ENCODE data around the gene MBD5.
"Not testable (repeated sequence)": the region's sequence is repeated elsewhere in the genome, so short reads cannot be mapped to it uniquely, and the experiment has no call there.

Gene MBD5

DNA sequence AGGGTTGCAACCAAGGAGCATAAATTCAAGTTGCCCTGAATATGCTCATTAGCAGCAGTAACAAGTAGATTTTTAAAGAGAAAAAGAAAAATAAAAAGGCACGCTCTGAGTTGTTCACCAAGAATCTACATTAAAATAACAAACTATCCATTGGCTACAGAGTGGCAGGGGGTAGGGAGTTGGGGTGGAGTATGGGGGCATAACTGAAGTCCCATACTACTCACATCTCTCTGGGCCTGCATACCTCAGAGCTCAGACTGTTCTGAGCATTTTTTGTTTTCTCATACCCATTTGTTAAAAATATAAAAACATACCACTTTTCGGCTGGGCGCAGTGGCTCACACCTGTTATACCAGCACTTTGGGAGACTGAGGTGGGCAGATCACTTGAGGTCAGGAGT, 31.8 kb upstream of the MBD5 start:
- Histone ChIP-seq H4K8ac (ENCODE audit: low read depth, low read length) (no peak overlapping the region), H3K79me1 (ENCODE audit: low read depth, low read length) (peaks cover 2% of the 10 kb centered on the region), H3K4me3 (ENCODE audit: low read length in 2 of 2) (no peak overlapping the region), H3K14ac (ENCODE audit: low read length) (no peak overlapping the region), H3K27me3 (ENCODE audit: control insufficient read depth in 3 of 3, insufficient read depth in 3 of 3, low read depth in 1 of 3, low read length in 3 of 3) (no peaks in the 10 kb centered on the region), H3K36me3 (replicated peaks in 1 of 2; ENCODE audit: control insufficient read depth in 2 of 2, insufficient read depth in 2 of 2, low read length in 2 of 2) (no peaks in the 10 kb centered on the region), H3K4me2 (ENCODE audit: insufficient read depth, low read length, poor library complexity, severe bottlenecking) (no peak overlapping the region), H2BK12ac (ENCODE audit: low read length) (no peak overlapping the region), H3K27ac (replicated peaks; ENCODE audit: low read length) (no peak overlapping the region), H3K4me1 (ENCODE audit: control insufficient read depth in 2 of 2, insufficient read depth in 1 of 2, low read depth in 1 of 2, low read length in 2 of 2) (no peaks in the 10 kb centered on the region), H4K91ac (ENCODE audit: low read depth, low read length, poor library complexity) (no peak overlapping the region), H2BK15ac (ENCODE audit: low read length) (no peak overlapping the region), H2BK5ac (ENCODE audit: low read length) (no peak overlapping the region), H3K4ac (ENCODE audit: low read length) (no peak overlapping the region), H2AFZ (ENCODE audit: low read length) (no peak overlapping the region), H2BK120ac (ENCODE audit: low read depth, low read length) (no peak overlapping the region), H3K9ac (ENCODE audit: low read depth, low read length, poor library complexity) (no peak overlapping the region), H3K9me3 (replicated peaks in 1 of 2; ENCODE audit: control insufficient read depth in 2 of 2, insufficient read depth in 1 of 2, low read depth in 1 of 2, low read length in 2 of 2) (no peaks in the 10 kb centered on the region), H3K23ac (ENCODE audit: low read depth, low read length, poor library complexity) (no peak overlapping the region), H2AK5ac (ENCODE audit: low read depth, low read length) (no peak overlapping the region), H3K18ac (ENCODE audit: low read length) (no peak overlapping the region)
- no CpG with 5 or more reads among the region's 3 CpGs for WGBS, 2 donors (ENCODE audit: extremely low coverage in 2 of 2, insufficient read length in 2 of 2, insufficient replicate concordance in 1 of 2)
- DNase-seq (ENCODE audit: low spot score), result no peak

GRCh38 chr2:147989809-147990403, 31.0 kb upstream of the MBD5 start:
- Histone ChIP-seq H2BK5ac (ENCODE audit: low read length) (no peak overlapping the region), H3K4me2 (ENCODE audit: insufficient read depth, low read length, poor library complexity, severe bottlenecking) (no peak overlapping the region), H3K4ac (ENCODE audit: low read length) (no peak overlapping the region), H3K4me3 (ENCODE audit: low read length in 2 of 2) (no peak overlapping the region), H3K36me3 (replicated peaks in 1 of 2; ENCODE audit: control insufficient read depth in 2 of 2, insufficient read depth in 2 of 2, low read length in 2 of 2) (peaks cover 0 to under 1% of the 10 kb centered on the region in 2 donors), H3K14ac (ENCODE audit: low read length) (no peak overlapping the region), H3K4me1 (ENCODE audit: control insufficient read depth in 2 of 2, insufficient read depth in 1 of 2, low read depth in 1 of 2, low read length in 2 of 2) (no peaks in the 10 kb centered on the region), H2AK5ac (ENCODE audit: low read depth, low read length) (no peak overlapping the region), H3K27ac (replicated peaks; ENCODE audit: low read length) (no peak overlapping the region), H3K18ac (ENCODE audit: low read length) (no peak overlapping the region), H2BK15ac (ENCODE audit: low read length) (no peak overlapping the region), H2BK120ac (ENCODE audit: low read depth, low read length) (no peak overlapping the region), H3K9ac (ENCODE audit: low read depth, low read length, poor library complexity) (no peak overlapping the region), H3K23ac (ENCODE audit: low read depth, low read length, poor library complexity) (no peak overlapping the region), H4K91ac (ENCODE audit: low read depth, low read length, poor library complexity) (no peak overlapping the region), H3K27me3 (ENCODE audit: control insufficient read depth in 3 of 3, insufficient read depth in 3 of 3, low read depth in 1 of 3, low read length in 3 of 3) (no peaks in the 10 kb centered on the region), H2AFZ (ENCODE audit: low read length) (no peak overlapping the region), H2BK12ac (ENCODE audit: low read length) (no peak overlapping the region), H4K8ac (ENCODE audit: low read depth, low read length) (no peak overlapping the region), H3K9me3 (replicated peaks in 1 of 2; ENCODE audit: control insufficient read depth in 2 of 2, insufficient read depth in 1 of 2, low read depth in 1 of 2, low read length in 2 of 2) (peaks cover 0 to 1% of the 10 kb centered on the region in 2 donors), H3K79me1 (ENCODE audit: low read depth, low read length) (peaks cover 2% of the 10 kb centered on the region)
- DNase-seq (ENCODE audit: low spot score), result no peak
- WGBS, 2 donors (ENCODE audit: extremely low coverage in 2 of 2, insufficient read length in 2 of 2, insufficient replicate concordance in 1 of 2), result no CpG with 5 or more reads among the region's 4 CpGs

- not testable (repeated sequence) for DNase-seq (ENCODE audit: low spot score); H2AK5ac ChIP-seq (ENCODE audit: low read depth, low read length); H3K4ac ChIP-seq (ENCODE audit: low read length); H2BK15ac ChIP-seq (ENCODE audit: low read length); H3K27ac ChIP-seq (replicated peaks; ENCODE audit: low read length); H2BK5ac ChIP-seq (ENCODE audit: low read length); H3K4me2 ChIP-seq (ENCODE audit: insufficient read depth, low read length, poor library complexity, severe bottlenecking); H3K9ac ChIP-seq (ENCODE audit: low read depth, low read length, poor library complexity); H3K18ac ChIP-seq (ENCODE audit: low read length); H2BK120ac ChIP-seq (ENCODE audit: low read depth, low read length); H3K14ac ChIP-seq (ENCODE audit: low read length); H2AFZ ChIP-seq (ENCODE audit: low read length); H3K4me1 ChIP-seq (ENCODE audit: control insufficient read depth in 2 of 2, insufficient read depth in 1 of 2, low read depth in 1 of 2, low read length in 2 of 2); H3K79me1 ChIP-seq (ENCODE audit: low read depth, low read length); H3K27me3 ChIP-seq (ENCODE audit: control insufficient read depth in 3 of 3, insufficient read depth in 3 of 3, low read depth in 1 of 3, low read length in 3 of 3); H3K23ac ChIP-seq (ENCODE audit: low read depth, low read length, poor library complexity); H4K91ac ChIP-seq (ENCODE audit: low read depth, low read length, poor library complexity); H2BK12ac ChIP-seq (ENCODE audit: low read length); H4K8ac ChIP-seq (ENCODE audit: low read depth, low read length); H3K4me3 ChIP-seq (ENCODE audit: low read length in 2 of 2)
- no CpG with 5 or more reads among the region's 7 CpGs for whole genome bisulfite sequencing, 2 donors (ENCODE audit: extremely low coverage in 2 of 2, insufficient read length in 2 of 2, insufficient replicate concordance in 1 of 2)
- peaks cover 2 to 19% of the 10 kb centered on the region in 2 donors for H3K9me3 ChIP-seq (replicated peaks in 1 of 2; ENCODE audit: control insufficient read depth in 2 of 2, insufficient read depth in 1 of 2, low read depth in 1 of 2, low read length in 2 of 2)
- peaks cover 8 to 21% of the 10 kb centered on the region in 2 donors for H3K36me3 ChIP-seq (replicated peaks in 1 of 2; ENCODE audit: control insufficient read depth in 2 of 2, insufficient read depth in 2 of 2, low read length in 2 of 2)
Measured at GRCh38 chr2:147994965-147995364, 25.9 kb upstream of the MBD5 start.

GRCh38 chr2:147996828-147997227, 24.1 kb upstream of the MBD5 start:
- H3K18ac ChIP-seq (ENCODE audit: low read length), result no peak overlapping the region

More at GRCh38 chr2:147996828-147997227, 24.1 kb upstream of the MBD5 start:
- Histone ChIP-seq H2BK15ac (ENCODE audit: low read length) (no peak overlapping the region), H2AFZ (ENCODE audit: low read length) (no peak overlapping the region), H4K91ac (ENCODE audit: low read depth, low read length, poor library complexity) (no peak overlapping the region), H2BK5ac (ENCODE audit: low read length) (no peak overlapping the region), H2BK12ac (ENCODE audit: low read length) (no peak overlapping the region), H3K79me1 (ENCODE audit: low read depth, low read length) (peaks cover 9% of the 10 kb centered on the region), H4K8ac (ENCODE audit: low read depth, low read length) (no peak overlapping the region), H3K36me3 (replicated peaks in 1 of 2; ENCODE audit: control insufficient read depth in 2 of 2, insufficient read depth in 2 of 2, low read length in 2 of 2) (peaks cover 8 to 21% of the 10 kb centered on the region in 2 donors), H3K4me2 (ENCODE audit: insufficient read depth, low read length, poor library complexity, severe bottlenecking) (no peak overlapping the region), H3K27ac (replicated peaks; ENCODE audit: low read length) (no peak overlapping the region), H2BK120ac (ENCODE audit: low read depth, low read length) (no peak overlapping the region), H3K14ac (ENCODE audit: low read length) (no peak overlapping the region), H2AK5ac (ENCODE audit: low read depth, low read length) (no peak overlapping the region), H3K23ac (ENCODE audit: low read depth, low read length, poor library complexity) (no peak overlapping the region), H3K27me3 (ENCODE audit: control insufficient read depth in 3 of 3, insufficient read depth in 3 of 3, low read depth in 1 of 3, low read length in 3 of 3) (no peaks in the 10 kb centered on the region), H3K4me1 (ENCODE audit: control insufficient read depth in 2 of 2, insufficient read depth in 1 of 2, low read depth in 1 of 2, low read length in 2 of 2) (peaks cover 0 to 4% of the 10 kb centered on the region in 2 donors), H3K4ac (ENCODE audit: low read length) (no peak overlapping the region), H3K9me3 (replicated peaks in 1 of 2; ENCODE audit: control insufficient read depth in 2 of 2, insufficient read depth in 1 of 2, low read depth in 1 of 2, low read length in 2 of 2) (peaks cover 2 to 25% of the 10 kb centered on the region in 2 donors), H3K9ac (ENCODE audit: low read depth, low read length, poor library complexity) (no peak overlapping the region), H3K4me3 (ENCODE audit: low read length in 2 of 2) (no peak overlapping the region)
- no peak for DNase-seq (ENCODE audit: low spot score)
